HepG2 (cell line): ENCODE data around the gene RAB1B. TPM values are rescaled to one million over a fixed set of nuclear protein-coding genes. Genes with fewer than 3 reads are reported as not detected.

Experiments
- ATAC-seq: fragments of 200-7000 bp; cut with Tn5 transposase; 3 replicates; pipeline ENCODE4 v1.9.1; 2020; ENCODE audit warnings: mild to moderate bottlenecking, moderate library complexity
- BruUV-seq: library from RNA; stranded (reverse); fragments of 400-500 nt; replicated peaks from 2 replicates; lab custom pipeline; 2021; lab: Mats Ljungman, UMichigan
- CTCF ChIA-PET: fragments of 300-600 bp; formaldehyde crosslinking; extraction: SDS; loops from one replicate; lab custom pipeline; 2021; ENCODE audit warnings: low total read pairs, inconsistent platforms, low intra/inter-chr PET ratio; lab: Yijun Ruan, JAX
- POLR2A ChIA-PET: fragments of 350-600 bp; sonication (Branson Sonifier 250); formaldehyde crosslinking; loops from one replicate; lab custom pipeline; 2020; ENCODE audit warnings: antibody characterized with exemption, inconsistent platforms; lab: Yijun Ruan, JAX
- DNase-seq: peaks from one replicate; pipeline ENCODE4 v3.0.0-alpha.2; 2015; ENCODE audit warnings: low spot score
- FAIRE-seq: peaks from 3 replicates; lab custom pipeline; 2011; peaks lifted over from hg19 to GRCh38; lab: Jason Lieb, UNC
- H2AFZ ChIP-seq: one replicate; pipeline ENCODE4 v1.6.1; 2011; ENCODE audit warnings: low read length, inconsistent platforms
- H3K27ac ChIP-seq: fragments of 300-600 bp; 3 replicates; pipeline ENCODE4 v1.8.0; 2011; ENCODE audit warnings: mixed run types, mild to moderate bottlenecking, mixed read lengths, low read length, inconsistent platforms; ENCODE audit not compliant: insufficient read depth; ENCODE audit errors: extremely low read length
- H3K27me3 ChIP-seq, 2 experiments: fragments of 200-600 bp in 1 of 2; 2 replicates in 1 of 2; 3 replicates in 1 of 2; pipeline versions ENCODE4 v1.6.0 to v1.8.0; 2011; ENCODE audit warnings: low read length in 2 of 2, mild to moderate bottlenecking in 2 of 2, moderate library complexity in 2 of 2, inconsistent platforms in 1 of 2; ENCODE audit not compliant: insufficient read depth in 2 of 2, control insufficient read depth in 1 of 2
- H3K36me3 ChIP-seq, 2 experiments: fragments of 200-600 bp in 1 of 2; replicated peaks in 1 of 2; 2 replicates in 1 of 2; 3 replicates in 1 of 2; pipeline versions ENCODE4 v1.5.1 to v1.8.0; 2011; ENCODE audit warnings: low read length in 2 of 2, inconsistent platforms in 1 of 2; ENCODE audit not compliant: insufficient read depth in 2 of 2, control insufficient read depth in 1 of 2
- H3K4me1 ChIP-seq: 2 replicates; pipeline ENCODE4 v1.5.1; 2012; ENCODE audit warnings: low read length, inconsistent platforms; ENCODE audit not compliant: insufficient read depth
- H3K4me2 ChIP-seq: 2 replicates; pipeline ENCODE4 v1.6.0; 2011; ENCODE audit warnings: low read depth, low read length, inconsistent platforms
- H3K4me3 ChIP-seq, 3 experiments: fragments of 200-600 bp in 1 of 3; sonication (generic), shearing (Covaris generic) in 1 of 3; replicated peaks in 1 of 3; 2 replicates each; pipeline ENCODE4 v1.5.1; 2011 to 2016; ENCODE audit warnings: low read length in 3 of 3, inconsistent platforms in 2 of 3, low read depth in 2 of 3, mild to moderate bottlenecking in 2 of 3, control low read depth in 1 of 3, mixed read lengths in 1 of 3; ENCODE audit not compliant: insufficient read depth in 1 of 3
- H3K79me2 ChIP-seq: one replicate; pipeline ENCODE4 v1.6.1; 2011; ENCODE audit warnings: low read length, inconsistent platforms; ENCODE audit not compliant: insufficient read depth
- H3K9ac ChIP-seq: 2 replicates; pipeline ENCODE4 v1.6.0; 2011; ENCODE audit warnings: mild to moderate bottlenecking, low read depth, low read length, inconsistent platforms; ENCODE audit not compliant: insufficient read depth
- H3K9me3 ChIP-seq: 2 replicates; pipeline ENCODE4 v1.5.1; 2012; ENCODE audit warnings: mild to moderate bottlenecking, low read length
- H4K20me1 ChIP-seq: 2 replicates; pipeline ENCODE4 v1.6.0; 2011; ENCODE audit warnings: inconsistent platforms, mild to moderate bottlenecking, low read length, moderate library complexity; ENCODE audit not compliant: insufficient read depth
- EHMT2 ChIP-seq: fragments of 200-600 bp; sonication (generic); IDR thresholded peaks from 2 replicates; pipeline ENCODE4 v1.7.0; 2017; ENCODE audit warnings: antibody characterized with exemption, low read depth, low read length, borderline replicate concordance
- FOXA1 ChIP-seq, 2 experiments: fragments of 450-650 bp in 1 of 2; sonication (generic) in 1 of 2; formaldehyde crosslinking in 1 of 2; IDR thresholded peaks; 2 replicates each; pipeline versions ENCODE4 v1.4.0 to v1.6.1; 2016 to 2020; ENCODE audit warnings: missing genetic modification reagents in 1 of 2
- GPN1 ChIP-seq: sonication (generic); formaldehyde crosslinking; IDR thresholded peaks from 2 replicates; pipeline ENCODE4 v1.5.1; 2020; ENCODE audit warnings: missing genetic modification reagents, borderline replicate concordance
- HINFP ChIP-seq: sonication (generic); formaldehyde crosslinking; IDR thresholded peaks from 2 replicates; pipeline ENCODE4 v1.4.0; 2020; ENCODE audit warnings: low read depth, mild to moderate bottlenecking, missing genetic modification reagents
- NFKB2 ChIP-seq: sonication (generic); formaldehyde crosslinking; IDR thresholded peaks from 2 replicates; pipeline ENCODE4 v1.4.0; 2020; ENCODE audit warnings: missing genetic modification reagents, borderline replicate concordance
- SIN3A ChIP-seq: IDR thresholded peaks from 2 replicates; pipeline ENCODE4 v1.6.1; 2011; ENCODE audit warnings: low read depth, mild to moderate bottlenecking, control low read depth, low read length, borderline replicate concordance
- SP2 ChIP-seq: sonication (generic); formaldehyde crosslinking; IDR thresholded peaks from 2 replicates; pipeline ENCODE4 v1.5.1; 2020; ENCODE audit warnings: mild to moderate bottlenecking, missing genetic modification reagents
- ZNF18 ChIP-seq: sonication (generic); formaldehyde crosslinking; IDR thresholded peaks from 2 replicates; pipeline ENCODE4 v1.8.0; 2022; ENCODE audit warnings: mild to moderate bottlenecking, missing genetic modification reagents; ENCODE audit not compliant: insufficient replicate concordance
- ZNF629 ChIP-seq: sonication (generic); formaldehyde crosslinking; conservative IDR thresholded peaks from 2 replicates; pipeline ENCODE4 v1.5.0; 2020; ENCODE audit warnings: missing genetic modification reagents
- ZNF788 ChIP-seq: sonication (generic); formaldehyde crosslinking; IDR thresholded peaks from 2 replicates; pipeline ENCODE4 v1.5.0; 2020; ENCODE audit warnings: mild to moderate bottlenecking, missing genetic modification reagents, borderline replicate concordance
- WGBS: methylation state at CpG from one replicate; pipeline ENCODE4 v1.1.6; 2017; ENCODE audit warnings: low lambda C conversion rate; 5-methylcytosine and 5-hydroxymethylcytosine counted together
- in situ Hi-C: cut with HindIII; loops from 2 replicates; pipeline ENCODE4 v1.10.0; 2017; ENCODE audit warnings: low pct_unique_long_range_greater_than_20kb; ENCODE audit not compliant: extremely low pct_ligation_motif_present
- intact Hi-C: fragments of 100-400 bp; cut with micrococcal nuclease; formaldehyde crosslinking; loops from one replicate; pipeline ENCODE4 v1.10.0; 2022; ENCODE audit not compliant: unreplicated experiment
- polyA plus RNA-seq, 8 experiments: library from polyadenylated mRNA; depleted of rRNA in 3 of 8; stranded (reverse) in 7 of 8; unstranded in 1 of 8; fragments of >200 nt; fragmentation: Illumina TruSeq in 4 of 8; extraction: Trizol in 4 of 8; gene quantifications; 2 replicates each; pipeline versions ENCODE4 v1.2.1 to v1.2.3, GENCODE V29; 2011 to 2016; ENCODE audit warnings: low read depth in 4 of 8, missing spikeins in 1 of 8, mixed read lengths in 1 of 8; ENCODE audit not compliant: insufficient read depth in 1 of 8
- total RNA-seq, 5 experiments: library from RNA; depleted of rRNA; stranded (reverse); fragments of >200 nt; fragmentation: Illumina TruSeq; extraction: Trizol; gene quantifications; 2 replicates each; pipeline ENCODE4 v1.2.3, GENCODE V29; 2016; ENCODE audit warnings: low read depth in 1 of 5
- TF ChIP-seq, protein P1 (sequence below): sonication (generic); formaldehyde crosslinking; IDR thresholded peaks from 2 replicates; pipeline ENCODE4 v1.5.1; 2020; ENCODE audit warnings: mild to moderate bottlenecking, missing genetic modification reagents, borderline replicate concordance
- TF ChIP-seq, protein P2 (sequence below): sonication (generic); formaldehyde crosslinking; IDR thresholded peaks from 2 replicates; pipeline ENCODE4 v1.4.0; 2020; ENCODE audit warnings: missing genetic modification reagents

RAB1B gene
- total and polyA plus RNA-seq, 2 of the 13 experiments (the other 11 are each of a cell fraction or from before 2014, with no cell fraction given), result 77.9 to 87.9 TPM

- TF ChIP-seq, protein P1, sequence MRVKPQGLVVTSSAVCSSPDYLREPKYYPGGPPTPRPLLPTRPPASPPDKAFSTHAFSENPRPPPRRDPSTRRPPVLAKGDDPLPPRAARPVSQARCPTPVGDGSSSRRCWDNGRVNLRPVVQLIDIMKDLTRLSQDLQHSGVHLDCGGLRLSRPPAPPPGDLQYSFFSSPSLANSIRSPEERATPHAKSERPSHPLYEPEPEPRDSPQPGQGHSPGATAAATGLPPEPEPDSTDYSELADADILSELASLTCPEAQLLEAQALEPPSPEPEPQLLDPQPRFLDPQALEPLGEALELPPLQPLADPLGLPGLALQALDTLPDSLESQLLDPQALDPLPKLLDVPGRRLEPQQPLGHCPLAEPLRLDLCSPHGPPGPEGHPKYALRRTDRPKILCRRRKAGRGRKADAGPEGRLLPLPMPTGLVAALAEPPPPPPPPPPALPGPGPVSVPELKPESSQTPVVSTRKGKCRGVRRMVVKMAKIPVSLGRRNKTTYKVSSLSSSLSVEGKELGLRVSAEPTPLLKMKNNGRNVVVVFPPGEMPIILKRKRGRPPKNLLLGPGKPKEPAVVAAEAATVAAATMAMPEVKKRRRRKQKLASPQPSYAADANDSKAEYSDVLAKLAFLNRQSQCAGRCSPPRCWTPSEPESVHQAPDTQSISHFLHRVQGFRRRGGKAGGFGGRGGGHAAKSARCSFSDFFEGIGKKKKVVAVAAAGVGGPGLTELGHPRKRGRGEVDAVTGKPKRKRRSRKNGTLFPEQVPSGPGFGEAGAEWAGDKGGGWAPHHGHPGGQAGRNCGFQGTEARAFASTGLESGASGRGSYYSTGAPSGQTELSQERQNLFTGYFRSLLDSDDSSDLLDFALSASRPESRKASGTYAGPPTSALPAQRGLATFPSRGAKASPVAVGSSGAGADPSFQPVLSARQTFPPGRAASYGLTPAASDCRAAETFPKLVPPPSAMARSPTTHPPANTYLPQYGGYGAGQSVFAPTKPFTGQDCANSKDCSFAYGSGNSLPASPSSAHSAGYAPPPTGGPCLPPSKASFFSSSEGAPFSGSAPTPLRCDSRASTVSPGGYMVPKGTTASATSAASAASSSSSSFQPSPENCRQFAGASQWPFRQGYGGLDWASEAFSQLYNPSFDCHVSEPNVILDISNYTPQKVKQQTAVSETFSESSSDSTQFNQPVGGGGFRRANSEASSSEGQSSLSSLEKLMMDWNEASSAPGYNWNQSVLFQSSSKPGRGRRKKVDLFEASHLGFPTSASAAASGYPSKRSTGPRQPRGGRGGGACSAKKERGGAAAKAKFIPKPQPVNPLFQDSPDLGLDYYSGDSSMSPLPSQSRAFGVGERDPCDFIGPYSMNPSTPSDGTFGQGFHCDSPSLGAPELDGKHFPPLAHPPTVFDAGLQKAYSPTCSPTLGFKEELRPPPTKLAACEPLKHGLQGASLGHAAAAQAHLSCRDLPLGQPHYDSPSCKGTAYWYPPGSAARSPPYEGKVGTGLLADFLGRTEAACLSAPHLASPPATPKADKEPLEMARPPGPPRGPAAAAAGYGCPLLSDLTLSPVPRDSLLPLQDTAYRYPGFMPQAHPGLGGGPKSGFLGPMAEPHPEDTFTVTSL (CRISPR knock-in tag), result no peak
- TF ChIP-seq ZNF788 (CRISPR knock-in tag), result no peak
- TF ChIP-seq FOXA1 (IDR thresholded peaks at IDR 0.05), result no peak
- TF ChIP-seq FOXA1 (CRISPR knock-in tag; IDR thresholded peaks at IDR 0.05), result no peak
- TF ChIP-seq HINFP (CRISPR knock-in tag), result no peak
- no peak for TF ChIP-seq ZNF18 (CRISPR knock-in tag)
- TF ChIP-seq, protein P2, sequence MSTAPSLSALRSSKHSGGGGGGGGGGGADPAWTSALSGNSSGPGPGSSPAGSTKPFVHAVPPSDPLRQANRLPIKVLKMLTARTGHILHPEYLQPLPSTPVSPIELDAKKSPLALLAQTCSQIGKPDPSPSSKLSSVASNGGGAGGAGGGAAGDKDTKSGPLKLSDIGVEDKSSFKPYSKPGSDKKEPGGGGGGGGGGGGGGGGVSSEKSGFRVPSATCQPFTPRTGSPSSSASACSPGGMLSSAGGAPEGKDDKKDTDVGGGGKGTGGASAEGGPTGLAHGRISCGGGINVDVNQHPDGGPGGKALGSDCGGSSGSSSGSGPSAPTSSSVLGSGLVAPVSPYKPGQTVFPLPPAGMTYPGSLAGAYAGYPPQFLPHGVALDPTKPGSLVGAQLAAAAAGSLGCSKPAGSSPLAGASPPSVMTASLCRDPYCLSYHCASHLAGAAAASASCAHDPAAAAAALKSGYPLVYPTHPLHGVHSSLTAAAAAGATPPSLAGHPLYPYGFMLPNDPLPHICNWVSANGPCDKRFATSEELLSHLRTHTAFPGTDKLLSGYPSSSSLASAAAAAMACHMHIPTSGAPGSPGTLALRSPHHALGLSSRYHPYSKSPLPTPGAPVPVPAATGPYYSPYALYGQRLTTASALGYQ (CRISPR knock-in tag), result no peak
- no peak for TF ChIP-seq NFKB2 (CRISPR knock-in tag)
- no peak for TF ChIP-seq SIN3A
- TF ChIP-seq GPN1 (CRISPR knock-in tag), result no peak
- no peak for TF ChIP-seq EHMT2
- no peak for TF ChIP-seq SP2 (CRISPR knock-in tag)
- TF ChIP-seq ZNF629 (CRISPR knock-in tag), result no peak
- TF ChIP-seq, all 625 proteins: peak for 0
- peaks cover 57% of the 10 kb centered on the region for H3K4me1 ChIP-seq
- no peaks in the 10 kb centered on the region for H3K9me3 ChIP-seq
- ChIA-PET CTCF (interaction anchor here (1.0 to 2.2 kb wide), 3 partner anchors 10 to 99 kb away, joined by 4 to 24 read pairs (median 6); partner anchors contain the start of gene RIN1), POLR2A (interaction anchor here (0.6 to 1.3 kb wide), 2 partner anchors 9 to 32 kb away, joined by 3 to 14 read pairs; partner anchors contain the start of gene YIF1A)
- no peak overlapping the region for H2AFZ ChIP-seq
- no peak overlapping the region for H3K4me3 ChIP-seq
- no peak overlapping the region for H3K27ac ChIP-seq
- no peak for ATAC-seq
- WGBS, result 57% methylated on average over 3 of the region's 4 CpGs
- no peaks in the 10 kb centered on the region for H4K20me1 ChIP-seq
- FAIRE-seq, result no peak
- in situ Hi-C loops (no loop called here), intact Hi-C loops (no loop called here)
- H3K27me3 ChIP-seq, result peaks cover 0 to 24% of the 10 kb centered on the region in 2 experiments; a peak in 3 of 5 replicates
- H3K4me2 ChIP-seq, result no peak overlapping the region
- BruUV-seq, result no TSS peak
- DNase-seq, result no peak
- no peak overlapping the region for H3K9ac ChIP-seq
- H3K79me2 ChIP-seq, result no peaks in the 10 kb centered on the region
- no peaks in the 10 kb centered on the region for H3K36me3 ChIP-seq
Observed at GRCh38 chr11:66321606-66322005, 53.2 kb downstream of the RAB1B start.
